KMS-11 (cell line): ENCODE data around the gene C10orf88.
A peak's percentile ranks its signal among the peaks of the same experiment; 100 is the strongest.

Source experiments
- H2AFZ ChIP-seq: fragments of 200-600 bp; sonication (generic); 2 replicates; pipeline ENCODE4 v1.6.1; 2016; ENCODE audit warnings: antibody characterized with exemption, mixed run types, low read depth
- H3K27ac ChIP-seq: fragments of 200-600 bp; sonication (generic); 2 replicates; pipeline ENCODE4 v1.6.1; 2016; ENCODE audit warnings: mild to moderate bottlenecking, mixed run types
- H3K27me3 ChIP-seq: fragments of 200-600 bp; sonication (generic); 2 replicates; pipeline ENCODE4 v1.6.1; 2017; ENCODE audit warnings: mild to moderate bottlenecking, low read depth, mixed run types, moderate library complexity; ENCODE audit not compliant: insufficient read depth
- H3K36me3 ChIP-seq: fragments of 200-600 bp; sonication (generic); 2 replicates; pipeline ENCODE4 v1.6.1; 2017; ENCODE audit warnings: mild to moderate bottlenecking, mixed run types; ENCODE audit not compliant: insufficient read depth
- H3K4me1 ChIP-seq: fragments of 200-600 bp; sonication (generic); 2 replicates; pipeline ENCODE4 v1.6.1; 2016; ENCODE audit warnings: mild to moderate bottlenecking, low read depth, mixed run types; ENCODE audit not compliant: poor library complexity, severe bottlenecking
- H3K4me2 ChIP-seq: fragments of 200-600 bp; sonication (generic); 2 replicates; pipeline ENCODE4 v1.7.0; 2016; ENCODE audit warnings: mild to moderate bottlenecking, mixed run types
- H3K4me3 ChIP-seq: fragments of 200-600 bp; sonication (generic); IDR thresholded peaks from 2 replicates; pipeline ENCODE4 v1.6.1; 2017; ENCODE audit warnings: low read depth, low read length, mixed read lengths; ENCODE audit not compliant: insufficient read depth
- H3K79me2 ChIP-seq: fragments of 200-600 bp; sonication (generic); 2 replicates; pipeline ENCODE4 v1.6.1; 2016; ENCODE audit warnings: low read depth, mixed run types; ENCODE audit not compliant: insufficient read depth
- H3K9ac ChIP-seq: fragments of 200-600 bp; sonication (generic); 2 replicates; pipeline ENCODE4 v1.6.1; 2016; ENCODE audit warnings: mild to moderate bottlenecking, mixed run types
- H4K20me1 ChIP-seq: fragments of 200-600 bp; sonication (generic); 2 replicates; pipeline ENCODE4 v1.6.1; 2016; ENCODE audit warnings: mild to moderate bottlenecking, mixed run types; ENCODE audit not compliant: insufficient read depth
- TF ChIP-seq, protein P1 (sequence below): fragments of 200-600 bp; sonication (generic); conservative IDR thresholded peaks from 2 replicates; pipeline ENCODE4 v1.6.1; 2017; ENCODE audit warnings: low read depth, mild to moderate bottlenecking, antibody characterized with exemption, low read length, moderate library complexity, mixed read lengths

Gene C10orf88

DNA sequence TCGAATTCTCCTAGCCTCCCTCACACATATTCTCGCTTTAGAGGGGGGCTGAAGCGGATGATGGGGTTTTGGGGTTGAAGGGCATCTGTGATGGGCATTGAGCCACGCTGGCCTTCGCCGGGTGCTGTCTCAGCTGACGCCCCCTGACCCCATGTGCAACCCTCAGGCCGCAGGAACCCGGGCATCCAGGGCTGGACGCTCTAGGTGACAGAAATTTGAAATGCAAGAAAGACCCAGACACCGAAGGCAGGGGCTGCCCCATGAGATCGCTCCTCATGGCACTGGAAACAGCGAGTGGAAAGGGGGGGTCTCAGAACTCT lies 664 bp upstream of the C10orf88 start:
- Histone ChIP-seq H3K27ac (no peak overlapping the region), H3K79me2 (peaks cover 5% of the 10 kb centered on the region; the same call in 1 of the 2 replicates)
- TF ChIP-seq, protein P1, sequence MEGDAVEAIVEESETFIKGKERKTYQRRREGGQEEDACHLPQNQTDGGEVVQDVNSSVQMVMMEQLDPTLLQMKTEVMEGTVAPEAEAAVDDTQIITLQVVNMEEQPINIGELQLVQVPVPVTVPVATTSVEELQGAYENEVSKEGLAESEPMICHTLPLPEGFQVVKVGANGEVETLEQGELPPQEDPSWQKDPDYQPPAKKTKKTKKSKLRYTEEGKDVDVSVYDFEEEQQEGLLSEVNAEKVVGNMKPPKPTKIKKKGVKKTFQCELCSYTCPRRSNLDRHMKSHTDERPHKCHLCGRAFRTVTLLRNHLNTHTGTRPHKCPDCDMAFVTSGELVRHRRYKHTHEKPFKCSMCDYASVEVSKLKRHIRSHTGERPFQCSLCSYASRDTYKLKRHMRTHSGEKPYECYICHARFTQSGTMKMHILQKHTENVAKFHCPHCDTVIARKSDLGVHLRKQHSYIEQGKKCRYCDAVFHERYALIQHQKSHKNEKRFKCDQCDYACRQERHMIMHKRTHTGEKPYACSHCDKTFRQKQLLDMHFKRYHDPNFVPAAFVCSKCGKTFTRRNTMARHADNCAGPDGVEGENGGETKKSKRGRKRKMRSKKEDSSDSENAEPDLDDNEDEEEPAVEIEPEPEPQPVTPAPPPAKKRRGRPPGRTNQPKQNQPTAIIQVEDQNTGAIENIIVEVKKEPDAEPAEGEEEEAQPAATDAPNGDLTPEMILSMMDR, result no peak

DNA sequence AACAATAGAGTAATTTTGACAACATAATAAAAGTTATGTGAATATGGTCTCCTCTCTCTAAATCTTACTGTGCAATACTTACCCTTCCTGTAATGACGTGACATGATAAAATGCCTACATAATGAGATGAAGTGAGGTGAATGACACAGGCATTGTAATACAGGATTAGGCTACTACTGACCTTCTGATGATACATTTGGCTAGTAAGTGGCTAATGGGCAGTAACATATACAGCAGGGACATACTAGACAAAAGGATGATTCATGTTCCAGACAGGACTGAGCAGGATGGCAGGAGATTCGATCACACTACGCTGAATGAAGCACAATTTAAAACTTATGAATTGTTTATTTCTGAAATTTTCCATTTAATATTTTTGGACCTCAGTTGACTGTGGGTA lies 4.7 kb downstream of the C10orf88 start:
- TF ChIP-seq, protein P1, result no peak

More for the DNA sequence above, 664 bp upstream of the C10orf88 start:
- peaks cover 9% of the 10 kb centered on the region for H3K4me1 ChIP-seq
- peak overlapping the region; percentile 74; the same call in 1 of the 2 replicates for H3K9ac ChIP-seq
- H3K27me3 ChIP-seq, result no peaks in the 10 kb centered on the region
- no peaks in the 10 kb centered on the region for H3K36me3 ChIP-seq
- H3K4me3 ChIP-seq, result no peak overlapping the region
- H4K20me1 ChIP-seq, result no peaks in the 10 kb centered on the region
- peak overlapping the region; percentile 60 for H3K4me2 ChIP-seq
- H2AFZ ChIP-seq, result peak overlapping the region; percentile 97

DNA sequence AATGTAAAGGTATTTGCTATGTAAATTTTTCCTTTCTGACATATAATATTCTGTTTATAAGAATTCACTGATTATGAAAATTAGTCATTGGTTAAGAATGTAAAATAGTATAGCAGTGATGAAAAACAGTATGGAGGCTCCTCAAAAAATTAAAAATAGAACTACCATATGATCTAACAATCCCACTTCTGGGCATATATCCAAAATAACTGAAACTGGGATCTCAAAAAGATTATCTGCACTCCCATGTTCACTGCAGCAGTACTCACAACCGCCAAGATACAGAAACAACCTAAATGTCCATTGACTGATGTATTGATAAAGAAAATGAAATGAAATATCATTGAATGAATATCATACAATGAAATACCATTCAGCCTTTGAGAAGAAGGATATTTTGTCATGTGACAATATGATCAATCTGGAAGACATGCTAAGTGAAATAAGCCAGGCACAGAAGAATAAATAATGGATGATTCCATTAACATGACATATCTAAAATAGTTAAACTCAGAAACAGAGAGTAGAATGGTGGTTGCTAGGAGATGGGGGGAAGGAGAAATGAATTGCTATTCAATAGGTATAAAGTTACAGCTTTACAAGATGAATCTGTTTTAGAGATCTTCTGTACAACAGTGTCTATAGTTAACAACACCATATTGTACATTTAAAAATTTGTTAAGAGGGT lies 14.0 kb downstream of the C10orf88 start:
- H3K9ac ChIP-seq, result no peak overlapping the region
- no peaks in the 10 kb centered on the region; the same call in 1 of the 2 replicates for H3K36me3 ChIP-seq
- no peak overlapping the region for H3K4me2 ChIP-seq
- TF ChIP-seq, protein P1, result no peak
- no peak overlapping the region for H2AFZ ChIP-seq
- no peaks in the 10 kb centered on the region for H3K79me2 ChIP-seq
- H3K27ac ChIP-seq, result no peak overlapping the region
- no peaks in the 10 kb centered on the region for H4K20me1 ChIP-seq
- no peak overlapping the region for H3K4me3 ChIP-seq
- no peaks in the 10 kb centered on the region for H3K27me3 ChIP-seq
- H3K4me1 ChIP-seq, result no peaks in the 10 kb centered on the region

More for the DNA sequence above, 4.7 kb downstream of the C10orf88 start:
- no peak overlapping the region for H2AFZ ChIP-seq
- no peaks in the 10 kb centered on the region for H4K20me1 ChIP-seq
- H3K9ac ChIP-seq, result no peak overlapping the region
- peaks cover 5% of the 10 kb centered on the region for H3K4me1 ChIP-seq
- no peak overlapping the region for H3K27ac ChIP-seq
- no peaks in the 10 kb centered on the region for H3K27me3 ChIP-seq
- H3K4me3 ChIP-seq, result no peak overlapping the region
- peaks cover 5% of the 10 kb centered on the region; the same call in 1 of the 2 replicates for H3K79me2 ChIP-seq
- H3K4me2 ChIP-seq, result no peak overlapping the region
- no peaks in the 10 kb centered on the region for H3K36me3 ChIP-seq

DNA sequence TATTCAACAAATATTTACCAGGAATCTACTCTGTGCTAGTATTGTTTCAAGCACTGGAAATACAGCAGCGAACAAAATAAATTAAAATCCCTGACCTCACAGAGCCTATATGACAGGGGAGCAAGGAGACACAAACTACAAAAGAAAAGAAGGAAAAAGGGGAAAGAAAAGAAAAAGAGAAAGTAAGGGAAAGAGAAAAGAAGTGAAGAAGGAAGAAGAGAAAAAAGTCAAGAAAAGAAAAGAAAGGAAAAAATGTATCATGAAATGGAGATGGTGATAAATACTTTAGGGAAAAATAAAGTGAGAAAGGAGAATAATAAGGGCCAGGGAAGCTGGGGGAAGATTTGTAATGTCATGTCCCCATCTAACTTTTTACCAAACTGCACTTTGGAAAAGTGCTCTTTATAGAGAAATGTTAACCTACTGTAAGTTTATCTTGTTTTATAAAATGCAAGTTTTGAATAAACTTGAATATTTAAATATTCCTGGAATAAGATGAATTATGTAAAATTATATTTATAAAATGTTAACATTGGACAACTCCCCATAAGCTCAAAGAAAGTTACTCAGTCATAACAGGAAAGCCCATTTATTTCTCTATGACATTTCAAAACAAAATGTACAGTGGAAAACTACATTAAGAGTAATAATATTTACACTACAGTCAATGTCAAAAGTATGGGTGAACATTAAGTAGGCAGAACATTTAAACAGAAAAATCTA lies 14.7 kb downstream of the C10orf88 start:
- Histone ChIP-seq H3K27me3 (no peaks in the 10 kb centered on the region), H3K4me1 (no peaks in the 10 kb centered on the region), H3K4me2 (no peak overlapping the region), H4K20me1 (no peaks in the 10 kb centered on the region), H3K27ac (no peak overlapping the region), H3K79me2 (no peaks in the 10 kb centered on the region), H3K36me3 (no peaks in the 10 kb centered on the region; the same call in 1 of the 2 replicates), H2AFZ (no peak overlapping the region), H3K9ac (no peak overlapping the region), H3K4me3 (no peak overlapping the region)
- TF ChIP-seq, protein P1, result no peak
